ENCODE results near the gene ZNF343.
"Not testable (repeated sequence)": the region's sequence is repeated elsewhere in the genome, so short reads cannot be mapped to it uniquely, and the experiment has no call there.

Gene ZNF343

GRCh38 chr20:2521369-2522305 is 12.9 kb upstream of the ZNF343 start:
- no peak for DNase-seq

- no peak for DNase-seq
Measured at GRCh38 chr20:2520617-2521016, 11.9 kb upstream of the ZNF343 start.

- no peak for DNase-seq
Measured at GRCh38 chr20:2519115-2519809, 10.5 kb upstream of the ZNF343 start.

DNA sequence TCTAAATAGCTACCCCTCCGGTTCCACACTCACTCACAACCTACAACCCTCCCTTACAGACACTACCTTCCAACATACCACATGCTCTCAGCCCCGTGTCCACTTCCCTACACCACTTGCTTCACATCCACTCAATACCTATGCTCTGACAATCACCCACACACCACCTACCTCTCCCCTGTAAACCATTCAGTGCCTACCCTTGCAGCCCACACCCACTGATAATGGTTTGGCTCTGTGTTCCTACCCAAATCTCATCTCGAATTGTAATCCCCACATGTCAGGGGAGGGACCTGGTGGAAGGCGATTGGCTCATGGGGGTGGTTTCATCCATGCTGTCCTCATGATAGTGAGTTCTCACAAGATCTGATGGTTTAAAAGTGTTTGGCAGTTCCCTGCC is 9.8 kb upstream of the ZNF343 start:
- DNase-seq, result no peak

- DNase-seq, result no peak
Measured at GRCh38 chr20:2518096-2518495, 9.4 kb upstream of the ZNF343 start.

GRCh38 chr20:2516399-2516798 is 7.7 kb upstream of the ZNF343 start:
- DNase-seq, result no peak

DNA sequence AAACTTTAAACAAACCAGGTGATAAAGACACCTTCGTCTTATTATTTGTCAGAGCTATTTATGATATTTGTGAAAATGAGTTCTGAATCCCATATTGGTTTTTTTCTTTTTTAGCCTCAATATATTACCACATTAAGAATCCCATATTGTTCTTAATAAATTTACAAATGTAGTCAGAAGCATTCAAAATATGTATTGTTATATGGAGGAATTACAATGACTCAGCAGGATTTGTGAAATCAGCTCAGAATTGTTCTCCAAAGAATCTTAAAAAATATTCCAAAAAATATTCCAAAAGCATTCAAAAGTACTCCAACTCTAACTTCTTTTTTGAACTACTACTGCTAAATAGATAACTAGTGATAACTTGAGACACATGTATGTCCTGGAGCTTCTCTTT is 6.5 kb upstream of the ZNF343 start:
- no peak for DNase-seq

GRCh38 chr20:2509794-2510193 is 1.1 kb upstream of the ZNF343 start:
- no peak for DNase-seq

- no peak for DNase-seq
Measured at GRCh38 chr20:2509468-2509781, 710 bp upstream of the ZNF343 start.

GRCh38 chr20:2507875-2508630 is 662 bp downstream of the ZNF343 start:
- DNase-seq, result no peak

DNA sequence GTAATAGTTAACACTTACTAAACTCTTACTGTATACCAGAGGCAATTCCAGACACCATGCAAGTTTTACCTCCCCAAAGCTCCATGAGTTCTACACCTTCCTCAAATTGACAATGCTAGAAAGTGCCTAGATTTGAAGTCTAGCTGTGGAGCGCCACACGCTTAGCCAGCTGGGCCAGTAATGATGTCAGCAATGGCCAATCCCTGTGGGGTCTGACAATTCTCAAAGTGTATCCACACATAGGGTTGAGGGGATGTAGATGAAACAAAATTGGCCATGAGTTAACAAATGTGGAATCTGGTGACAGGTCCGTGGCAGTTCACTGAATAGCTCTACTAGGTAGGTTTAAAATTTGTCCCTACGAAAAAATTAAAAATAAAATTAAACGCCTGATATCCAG is 1.3 kb downstream of the ZNF343 start:
- no peak for DNase-seq

DNA sequence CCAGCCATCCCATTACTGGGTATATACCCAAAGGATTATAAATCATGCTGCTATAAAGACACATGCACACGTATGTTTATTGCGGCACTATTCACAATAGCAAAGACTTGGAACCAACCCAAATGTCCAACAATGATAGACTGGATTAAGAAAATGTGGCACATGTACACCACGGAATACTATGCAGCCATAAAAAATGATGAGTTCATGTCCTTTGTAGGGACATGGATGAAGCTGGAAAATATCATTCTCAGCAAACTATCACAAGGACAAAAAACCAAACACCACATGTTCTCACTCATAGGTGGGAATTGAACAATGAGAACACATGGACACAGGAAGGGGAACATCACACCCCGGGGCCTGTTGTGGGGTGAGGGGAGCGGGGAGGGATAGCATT is 2.3 kb downstream of the ZNF343 start:
- not testable (repeated sequence) for DNase-seq

GRCh38 chr20:2504803-2505202 is 3.9 kb downstream of the ZNF343 start:
- not testable (repeated sequence) for DNase-seq

GRCh38 chr20:2502808-2503384 is 5.8 kb downstream of the ZNF343 start:
- DNase-seq, result not testable (repeated sequence)

GRCh38 chr20:2485661-2486060 is 23.1 kb downstream of the ZNF343 start:
- DNase-seq, result no peak

GRCh38 chr20:2485080-2485479 is 23.6 kb downstream of the ZNF343 start:
- DNase-seq, result no peak

DNA sequence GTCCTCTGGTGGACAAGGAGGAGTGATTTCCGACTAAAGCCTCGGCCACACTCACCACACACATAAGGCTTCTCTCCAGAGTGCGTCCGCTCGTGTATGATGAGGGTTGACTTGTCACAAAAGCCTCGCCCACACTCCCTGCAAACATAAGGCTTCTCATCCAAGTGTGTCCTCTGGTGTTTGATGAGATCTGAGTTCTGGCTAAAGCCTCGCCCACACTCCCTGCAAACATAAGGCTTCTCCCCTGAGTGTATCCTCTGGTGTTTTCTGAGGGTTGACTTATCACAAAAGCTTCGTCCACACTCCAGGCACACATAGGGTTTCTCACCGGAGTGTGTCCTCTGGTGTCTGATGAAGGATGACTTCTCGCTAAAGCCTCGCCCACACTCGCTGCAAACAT is 25.2 kb downstream of the ZNF343 start:
- DNase-seq, result no peak

DNA sequence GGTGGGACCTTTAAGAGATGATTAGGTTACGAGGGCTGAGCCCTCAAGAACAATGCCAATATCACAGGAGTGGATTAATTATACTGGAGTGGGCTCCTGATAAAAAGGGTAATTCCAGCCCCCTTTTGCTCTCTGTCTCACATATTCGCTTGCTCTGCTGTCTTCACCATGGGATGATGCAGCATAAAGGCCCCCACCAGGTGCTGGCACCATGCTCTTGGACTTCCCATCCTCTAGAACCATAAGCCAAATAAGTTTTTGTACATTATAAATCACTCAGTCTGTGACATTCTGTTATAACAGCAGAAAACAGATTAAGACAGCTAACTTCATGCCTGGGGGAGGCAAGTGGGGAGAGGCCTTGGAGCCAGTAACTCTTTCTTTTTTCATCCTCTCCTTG is 28.3 kb downstream of the ZNF343 start:
- no peak for DNase-seq

GRCh38 chr20:2476742-2477615 is 31.7 kb downstream of the ZNF343 start:
- DNase-seq, result no peak

DNA sequence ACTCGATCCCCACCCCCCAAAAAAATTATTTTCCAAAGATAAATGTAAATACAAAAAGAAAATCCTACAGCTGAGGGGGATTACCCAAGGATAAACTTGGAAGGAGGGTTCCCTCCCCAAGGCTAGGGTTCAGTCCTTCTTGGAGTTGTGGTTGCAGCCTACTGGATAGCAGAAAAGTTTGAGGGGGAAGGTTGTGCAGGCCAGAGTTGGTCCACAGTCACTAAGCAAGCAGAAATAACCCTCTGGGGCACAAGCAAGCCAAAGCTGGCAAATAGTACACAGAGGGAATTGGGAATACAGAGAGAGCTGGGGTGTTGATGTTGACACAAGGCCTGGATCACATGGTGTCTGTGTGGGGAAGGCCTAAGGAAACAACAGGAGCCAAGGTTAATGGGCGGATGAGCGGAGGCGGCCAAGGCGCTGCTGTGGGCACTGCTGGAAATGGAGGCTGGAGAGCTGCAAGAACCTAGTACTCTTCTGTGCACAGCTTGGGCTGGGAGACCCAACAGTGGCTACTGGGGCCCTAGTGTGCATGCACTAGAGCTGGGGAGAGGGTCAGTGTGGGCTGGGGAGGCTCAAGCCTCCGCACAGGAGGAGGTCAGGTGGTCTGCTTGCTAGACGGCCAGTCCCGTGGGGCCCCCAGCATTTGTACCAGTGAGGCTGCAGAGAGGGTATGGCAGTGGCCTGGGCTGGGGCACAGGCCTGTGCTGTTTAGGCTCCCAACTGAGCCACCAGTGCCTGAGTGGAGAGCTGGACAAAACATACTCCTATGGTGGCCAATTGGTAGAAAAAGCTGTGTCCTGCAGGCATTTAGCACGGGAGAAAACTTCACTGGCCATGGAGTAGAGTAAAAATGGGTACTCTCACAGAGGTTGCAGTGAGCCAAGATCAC is 32.6 kb downstream of the ZNF343 start:
- no peak for DNase-seq

GRCh38 chr20:2473516-2473915 is 35.2 kb downstream of the ZNF343 start:
- DNase-seq, result peak; percentile 87

Measured in NCI-H226 (cell line).